ENCODE results near the gene AKAP9.
"Not testable (repeated sequence)": the region's sequence is repeated elsewhere in the genome, so short reads cannot be mapped to it uniquely, and the experiment has no call there.

The AKAP9 gene

GRCh38 chr7:92131764-92132330 lies 191.2 kb downstream of the AKAP9 start:
- DNase-seq (ENCODE audit: low read depth in 1 of 2, low spot score in 1 of 2), result no peak

GRCh38 chr7:92133133-92133736 lies 192.6 kb downstream of the AKAP9 start:
- no peak for DNase-seq (ENCODE audit: low read depth in 1 of 2, low spot score in 1 of 2)

- peak; percentile 26 to 46 for DNase-seq (ENCODE audit: low read depth in 1 of 2, low spot score in 1 of 2)
Observed at GRCh38 chr7:92133737-92134270, 193.1 kb downstream of the AKAP9 start.

- peak; percentile 82 to 85 for DNase-seq (ENCODE audit: low read depth in 1 of 2, low spot score in 1 of 2)
Observed at GRCh38 chr7:92134271-92135051, 193.8 kb downstream of the AKAP9 start, which contains the start of gene CYP51A1. TSS of gene CYP51A1 (minus strand) at chr7:92134477. CDS start at chr7:92134364, 113 bp downstream.

GRCh38 chr7:92135052-92135889 lies 194.6 kb downstream of the AKAP9 start:
- no peak for DNase-seq (ENCODE audit: low read depth in 1 of 2, low spot score in 1 of 2)

GRCh38 chr7:92137557-92137956 lies 196.9 kb downstream of the AKAP9 start:
- no peak for DNase-seq (ENCODE audit: low read depth in 1 of 2, low spot score in 1 of 2)

GRCh38 chr7:92141161-92141560 lies 200.5 kb downstream of the AKAP9 start:
- DNase-seq (ENCODE audit: low read depth in 1 of 2, low spot score in 1 of 2), result no peak

GRCh38 chr7:92142791-92143190 lies 202.1 kb downstream of the AKAP9 start:
- DNase-seq (ENCODE audit: low read depth in 1 of 2, low spot score in 1 of 2), result not testable (repeated sequence)

GRCh38 chr7:92143192-92143880 lies 202.7 kb downstream of the AKAP9 start:
- DNase-seq (ENCODE audit: low read depth in 1 of 2, low spot score in 1 of 2), result not testable (repeated sequence)

GRCh38 chr7:92149736-92150239 lies 209.1 kb downstream of the AKAP9 start:
- no peak for DNase-seq (ENCODE audit: low read depth in 1 of 2, low spot score in 1 of 2)

- no peak for DNase-seq (ENCODE audit: low read depth in 1 of 2, low spot score in 1 of 2)
Observed at GRCh38 chr7:92150450-92151017, 209.9 kb downstream of the AKAP9 start.

GRCh38 chr7:92155108-92155739 lies 214.6 kb downstream of the AKAP9 start:
- DNase-seq (ENCODE audit: low read depth in 1 of 2, low spot score in 1 of 2), result no peak

GRCh38 chr7:92156990-92157389 lies 216.3 kb downstream of the AKAP9 start:
- DNase-seq (ENCODE audit: low read depth in 1 of 2, low spot score in 1 of 2), result no peak

GRCh38 chr7:92158660-92159575 lies 218.3 kb downstream of the AKAP9 start:
- no peak for DNase-seq (ENCODE audit: low read depth in 1 of 2, low spot score in 1 of 2)

Data from activated T-helper 1 cell treated with anti-CD3 and anti-CD28 coated beads, Interleukin-2, amount 50 U/mL, for 16 hours (primary cell).